GM12878 (cell line): ENCODE results near the gene SHISA7. TPM values are rescaled to one million over a fixed set of nuclear protein-coding genes. Genes with fewer than 3 reads are reported as not detected.

ENCODE experiments used
- ATAC-seq: fragments of 200-7000 bp; cut with Tn5 transposase; 3 replicates; pipeline ENCODE4 v1.9.1; 2020; ENCODE audit warnings: mild to moderate bottlenecking, moderate library complexity
- BruUV-seq: library from RNA; stranded (reverse); fragments of 400-500 nt; replicated peaks from 2 replicates; lab custom pipeline; 2021; lab: Mats Ljungman, UMichigan
- CTCF ChIA-PET: fragments of 300-600 bp; sonication (Branson Sonifier 250); formaldehyde crosslinking; extraction: SDS; loops from one replicate; lab custom pipeline; 2021; ENCODE audit warnings: inconsistent platforms; lab: Yijun Ruan, JAX
- POLR2A ChIA-PET: fragments of 350-600 bp; formaldehyde crosslinking; extraction: SDS; loops from one replicate; lab custom pipeline; 2021; ENCODE audit warnings: inconsistent platforms; lab: Charles Lee
- RAD21 ChIA-PET: fragments of 300-600 bp; sonication (Branson Sonifier 250); formaldehyde crosslinking; loops from one replicate; lab custom pipeline; 2023; ENCODE audit warnings: antibody characterized with exemption; ENCODE audit not compliant: unreplicated experiment; lab: Charles Lee
- SMC1A ChIA-PET: fragments of 300-600 bp; sonication (Branson Sonifier 250); formaldehyde crosslinking; loops from one replicate; lab custom pipeline; 2023; ENCODE audit not compliant: unreplicated experiment, uncharacterized antibody; lab: Charles Lee
- DNase-seq: peaks from one replicate; pipeline ENCODE4 v3.0.0-alpha.2; 2011; ENCODE audit warnings: low read depth, low spot score
- FAIRE-seq: peaks from 3 replicates; lab custom pipeline; 2011; peaks lifted over from hg19 to GRCh38; lab: Jason Lieb, UNC
- H2AFZ ChIP-seq: 2 replicates; pipeline ENCODE4 v1.6.0; 2011; ENCODE audit warnings: low read depth, low read length, control low read depth; ENCODE audit not compliant: control insufficient read depth
- H3K27ac ChIP-seq: 2 replicates; pipeline ENCODE4 v1.5.1; 2011; ENCODE audit warnings: control low read depth; ENCODE audit not compliant: control insufficient read depth, insufficient read depth
- H3K27me3 ChIP-seq, 2 experiments: replicated peaks in 1 of 2; 2 replicates each; pipeline versions ENCODE4 v1.6.0 to v1.6.1; 2011; ENCODE audit warnings: low read length in 1 of 2; ENCODE audit not compliant: control insufficient read depth in 2 of 2, insufficient read depth in 2 of 2
- H3K36me3 ChIP-seq, 2 experiments: 2 replicates each; pipeline ENCODE4 v1.5.1; 2011; ENCODE audit warnings: low read length in 1 of 2; ENCODE audit not compliant: control insufficient read depth in 2 of 2, insufficient read depth in 2 of 2
- H3K4me1 ChIP-seq: 2 replicates; pipeline ENCODE4 v1.6.1; 2011; ENCODE audit warnings: mild to moderate bottlenecking, low read length, moderate library complexity, mixed read lengths; ENCODE audit not compliant: control insufficient read depth, insufficient read depth
- H3K4me2 ChIP-seq: 2 replicates; pipeline ENCODE4 v1.6.0; 2011; ENCODE audit warnings: control low read depth; ENCODE audit not compliant: control insufficient read depth, insufficient read depth
- H3K4me3 ChIP-seq: fragments of 200-600 bp; sonication (generic); 2 replicates; pipeline ENCODE4 v1.5.1; 2016
- H3K79me2 ChIP-seq: 2 replicates; pipeline ENCODE4 v1.6.0; 2011; ENCODE audit warnings: low read length; ENCODE audit not compliant: control insufficient read depth, insufficient read depth
- H3K9ac ChIP-seq: 2 replicates; pipeline ENCODE4 v1.8.0; 2011; ENCODE audit warnings: low read length, control low read depth, mixed read lengths; ENCODE audit not compliant: control insufficient read depth, insufficient read depth
- H3K9me3 ChIP-seq: replicated peaks from 3 replicates; pipeline ENCODE4 v1.5.1; 2011; ENCODE audit warnings: mild to moderate bottlenecking, low read length; ENCODE audit not compliant: control insufficient read depth, insufficient read depth
- H4K20me1 ChIP-seq: 2 replicates; pipeline ENCODE4 v1.6.0; 2011; ENCODE audit not compliant: control insufficient read depth, insufficient read depth
- BCL11A ChIP-seq: IDR thresholded peaks from 2 replicates; pipeline ENCODE4 v1.6.1; 2011; ENCODE audit warnings: low read depth, low read length
- CBX5 ChIP-seq: sonication (generic); IDR thresholded peaks from 2 replicates; pipeline ENCODE4 v1.6.1; 2016; ENCODE audit warnings: low read depth, moderate library complexity, mild to moderate bottlenecking, inconsistent platforms
- EED ChIP-seq: sonication (generic); IDR thresholded peaks from 2 replicates; pipeline ENCODE4 v1.6.1; 2016; ENCODE audit warnings: antibody characterized with exemption, low read depth
- IKZF1 ChIP-seq: fragments of 450-650 bp; conservative IDR thresholded peaks from 2 replicates; pipeline ENCODE4 v1.6.1; 2017; ENCODE audit warnings: antibody characterized with exemption, mild to moderate bottlenecking
- JUNB ChIP-seq: IDR thresholded peaks from 2 replicates; pipeline ENCODE4 v1.6.1; 2016; ENCODE audit warnings: antibody characterized with exemption, mild to moderate bottlenecking
- POU2F2 ChIP-seq: IDR thresholded peaks from 3 replicates; pipeline ENCODE4 v1.6.1; 2011; ENCODE audit warnings: low read depth, mild to moderate bottlenecking, low read length, borderline replicate concordance
- WGBS: methylation state at CpG from one replicate; pipeline ENCODE4 v1.1.6; 2016; ENCODE audit warnings: low lambda C conversion rate; ENCODE audit not compliant: insufficient replicate concordance, insufficient coverage; ENCODE audit errors: missing lambda C conversion rate; 5-methylcytosine and 5-hydroxymethylcytosine counted together
- in situ Hi-C: fragments of 300-500 bp; cut with MboI; formaldehyde crosslinking; loops from 9 replicates; pipeline ENCODE4 v1.14.3; 2018; ENCODE audit warnings: mixed read lengths
- intact Hi-C: fragments of 100-400 bp; cut with micrococcal nuclease; formaldehyde crosslinking; loops from one replicate; pipeline ENCODE4 v1.14.2; 2022; ENCODE audit not compliant: unreplicated experiment
- polyA plus RNA-seq, 11 experiments: library from polyadenylated mRNA; depleted of rRNA in 4 of 11; unstranded in 6 of 11; stranded (reverse) in 5 of 11; fragments of >200 nt; fragmentation: Nextera tagmentation in 4 of 11; fragmentation: Illumina TruSeq in 1 of 11; extraction: Ambion mirVana in 4 of 11; extraction: Trizol in 1 of 11; gene quantifications; 1 replicate in 1 of 11; 2 replicates in 10 of 11; pipeline versions ENCODE4 v1.2.1 to v1.2.3, GENCODE V29; 2011 to 2016; ENCODE audit warnings: inconsistent platforms in 2 of 11, missing spikeins in 2 of 11, low read depth in 1 of 11
- total RNA-seq, 4 experiments: library from RNA; depleted of rRNA in 3 of 4; stranded (reverse); fragments of >200 nt in 3 of 4; fragmentation: Illumina TruSeq in 1 of 4; extraction: Trizol in 1 of 4; gene quantifications; 2 replicates each; pipeline versions ENCODE4 v1.2.1 to v1.2.3, GENCODE V29; 2013 to 2021

SHISA7 gene
- total and polyA plus RNA-seq, 10 of the 15 experiments (the other 5 are each of a cell fraction or from before 2014, with no cell fraction given): 0.03 TPM; not detected in 9

DNA sequence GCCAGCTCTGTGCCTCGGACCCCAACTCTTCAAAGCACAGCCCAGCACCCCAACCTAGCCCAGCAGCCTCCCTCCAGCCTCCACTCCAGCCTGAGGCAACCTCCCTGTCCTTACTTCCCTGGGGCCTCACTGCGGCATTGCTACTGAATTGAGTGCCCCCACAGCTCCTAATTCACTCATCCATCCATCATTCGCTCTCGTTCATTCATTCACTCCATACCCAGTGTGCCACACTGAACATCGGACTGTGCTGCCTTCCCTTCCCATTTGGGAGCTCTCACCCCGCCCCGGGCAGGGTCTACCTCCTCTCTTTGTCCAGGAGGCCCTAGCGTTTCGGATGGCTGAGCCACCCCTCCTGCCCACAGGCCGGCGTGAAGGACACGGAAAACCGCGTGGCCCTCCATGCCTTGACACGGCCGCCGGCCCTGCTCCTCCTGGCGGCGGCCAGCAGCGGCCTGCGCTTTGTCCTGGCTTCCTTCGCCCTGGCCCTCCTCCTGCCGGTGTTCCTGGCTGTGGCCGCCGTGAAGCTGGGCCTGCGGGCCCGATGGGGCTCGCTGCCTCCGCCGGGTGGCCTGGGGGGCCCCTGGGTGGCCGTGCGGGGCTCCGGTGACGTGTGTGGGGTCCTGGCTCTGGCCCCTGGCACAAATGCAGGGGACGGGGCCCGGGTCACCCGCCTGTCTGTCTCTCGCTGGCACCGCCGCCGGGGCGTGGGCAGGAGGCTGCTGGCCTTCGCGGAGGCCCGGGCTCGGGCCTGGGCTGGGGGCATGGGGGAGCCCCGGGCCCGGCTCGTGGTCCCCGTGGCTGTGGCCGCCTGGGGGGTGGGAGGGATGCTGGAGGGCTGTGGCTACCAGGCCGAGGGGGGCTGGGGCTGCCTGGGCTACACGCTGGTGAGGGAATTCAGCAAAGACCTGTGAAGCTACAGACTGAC is 43.2 kb upstream of the SHISA7 start:
- CTCF ChIA-PET: interaction anchor here (1.6 to 3.4 kb wide), 4 partner anchors 10 to 19 kb away, joined by 4 to 22 read pairs (median 12); partner anchors contain the start of gene ZNF628
- intact Hi-C loops: no loop called here
- no peak for ATAC-seq

More for the DNA sequence above, 43.2 kb upstream of the SHISA7 start:
- Histone ChIP-seq H4K20me1 (no peaks in the 10 kb centered on the region), H3K36me3 (peaks cover 0 to 8% of the 10 kb centered on the region in 2 experiments; a peak in 2 of 4 replicates), H3K27ac (no peak overlapping the region), H3K4me3 (no peak overlapping the region), H3K9ac (no peak overlapping the region), H3K4me2 (no peak overlapping the region), H3K79me2 (no peaks in the 10 kb centered on the region; the same call in 1 of the 2 replicates), H2AFZ (no peak overlapping the region), H3K9me3 (no peaks in the 10 kb centered on the region), H3K27me3 (no peaks in the 10 kb centered on the region)
- no peak for DNase-seq
- WGBS: 92% methylated on average over 34 of the region's 53 CpGs
- in situ Hi-C loops: no loop called here
- no TSS peak for BruUV-seq
- ChIA-PET SMC1A (interaction anchor here (1.2 to 1.8 kb wide), 5 partner anchors 9 to 18 kb away, joined by 3 to 7 read pairs (median 5); partner anchors contain the start of gene ZNF628), RAD21 (no interaction called here), POLR2A (interaction anchor here (1.6 kb wide), 1 partner anchor 10 kb away, joined by 4 read pairs; the partner anchor contains the start of gene ZNF628)
- TF ChIP-seq JUNB (no peak), IKZF1 (no peak), EED (no peak), POU2F2 (no peak), CBX5 (no peak), BCL11A (no peak)
- TF ChIP-seq, all 136 proteins: peak for 0
- no peak for FAIRE-seq
- H3K4me1 ChIP-seq: peaks cover 6% of the 10 kb centered on the region
